ENCODE results near the gene FAAP24. TPM values are rescaled to one million over a fixed set of nuclear protein-coding genes. Genes with fewer than 3 reads are reported as not detected.

Gene FAAP24
- total RNA-seq, 1 experiment from 2014 or later, result 6.0 TPM

GRCh38 chr19:32930567-32930966 is 41.5 kb upstream of the FAAP24 start:
- Histone ChIP-seq H2BK20ac (ENCODE audit: low read depth, low read length, poor library complexity, severe bottlenecking) (no peak overlapping the region), H3K27me3 (ENCODE audit: insufficient read depth, low read length) (no peaks in the 10 kb centered on the region), H2BK120ac (ENCODE audit: low read depth, low read length, poor library complexity, severe bottlenecking) (no peak overlapping the region), H2AK5ac (ENCODE audit: insufficient read length, low read length) (no peak overlapping the region), H4K20me1 (ENCODE audit: control insufficient read depth, insufficient read depth, insufficient read length) (no peaks in the 10 kb centered on the region), H3K27ac (ENCODE audit: insufficient read length, low read depth, low read length) (no peak overlapping the region), H3K14ac (ENCODE audit: insufficient read depth, low read length) (no peak overlapping the region), H4K8ac (replicated peaks; ENCODE audit: insufficient read length, low read depth, low read length) (no peak overlapping the region), H4K91ac (ENCODE audit: insufficient read length, low read depth, low read length) (no peak overlapping the region), H3K4me2 (ENCODE audit: insufficient read depth, insufficient read length, low read length) (no peak overlapping the region), H2BK15ac (ENCODE audit: low read depth, low read length) (peak overlapping the region; percentile 97; the same call in 1 of the 2 replicates), H2BK12ac (ENCODE audit: insufficient read length, low read depth, low read length) (no peak overlapping the region), H2BK5ac (ENCODE audit: insufficient read length, low read length) (no peak overlapping the region), H3K23me2 (ENCODE audit: insufficient read length, low read depth, low read length, poor library complexity, severe bottlenecking) (no peaks in the 10 kb centered on the region), H4K5ac (ENCODE audit: insufficient read length, low read depth, low read length) (no peak overlapping the region), H3K79me1 (ENCODE audit: insufficient read depth, low read depth, low read length, poor library complexity, severe bottlenecking) (no peaks in the 10 kb centered on the region), H3K9me3 (ENCODE audit: control insufficient read depth, low read depth, low read length) (no peaks in the 10 kb centered on the region), H3K4ac (ENCODE audit: low read depth, low read length) (no peak overlapping the region), H3K4me1 (ENCODE audit: insufficient read depth, low read length) (no peaks in the 10 kb centered on the region), H3K9ac (ENCODE audit: extremely low read depth, insufficient read length, low read length) (no peak overlapping the region), H2AFZ (ENCODE audit: low read length) (no peak overlapping the region), H3T11ph (ENCODE audit: low read length) (no peak overlapping the region), H3K79me2 (ENCODE audit: insufficient read depth, low read length) (no peaks in the 10 kb centered on the region), H3K23ac (ENCODE audit: insufficient read length, low read depth, low read length) (no peak overlapping the region), H3K18ac (ENCODE audit: insufficient read length, low read depth, low read length) (no peak overlapping the region), H3K56ac (ENCODE audit: insufficient read length, low read depth, low read length) (no peak overlapping the region)
- DNase-seq, result no peak
- Mint-ChIP-seq H3K4me1 (no peaks in the 10 kb centered on the region), H3K9me3 (peaks cover 0 to 3% of the 10 kb centered on the region in 2 experiments; a peak in 1 of 5 replicates), H3K27me3 (ENCODE audit: low read depth) (no peaks in the 10 kb centered on the region), H3K27ac (peak overlapping the region in 1 of 3 experiments; percentile 34; a peak in 1 of 7 replicates), H3K36me3 (ENCODE audit: insufficient read depth in 1 of 3, low read depth in 3 of 3) (peaks cover 17 to 55% (median 46%) of the 10 kb centered on the region in 3 experiments; a peak in 6 of 7 replicates), H3K4me3 (no peak overlapping the region)
- TF ChIP-seq CTCF (conservative IDR thresholded peaks at IDR 0.05), result no peak
- WGBS (ENCODE audit: extremely low coverage, insufficient read length, low lambda C conversion rate), result no CpG with 5 or more reads among the region's 8 CpGs

Data from H9 (cell line).